NCI-H82 treated with DMSO at 0.1 percent for 48 hours (cell line): Measurements from ENCODE around the gene MARCHF10.
A peak's percentile ranks its signal among the peaks of the same experiment; 100 is the strongest.

Experiments
- DNase-seq: peaks from one replicate; lab custom pipeline; 2025; ENCODE audit not compliant: unreplicated experiment; lab: John Stamatoyannopoulos, UW

MARCHF10 gene

GRCh38 chr17:62681061-62681938 lies 126.8 kb downstream of the MARCHF10 start:
- DNase-seq: no peak

GRCh38 chr17:62680541-62681052 lies 127.5 kb downstream of the MARCHF10 start:
- no peak for DNase-seq

GRCh38 chr17:62679866-62680377 lies 128.2 kb downstream of the MARCHF10 start:
- no peak for DNase-seq

- DNase-seq: no peak
Observed at GRCh38 chr17:62678214-62678919, 129.7 kb downstream of the MARCHF10 start.

GRCh38 chr17:62676952-62677596 lies 131.0 kb downstream of the MARCHF10 start:
- no peak for DNase-seq

GRCh38 chr17:62676231-62676943 lies 131.7 kb downstream of the MARCHF10 start:
- DNase-seq: no peak

- DNase-seq: no peak
Observed at GRCh38 chr17:62675701-62676100, 132.4 kb downstream of the MARCHF10 start.

- DNase-seq: no peak
Observed at GRCh38 chr17:62675260-62675659, 132.9 kb downstream of the MARCHF10 start.

GRCh38 chr17:62674841-62675240 lies 133.3 kb downstream of the MARCHF10 start:
- no peak for DNase-seq

GRCh38 chr17:62674363-62674739 lies 133.8 kb downstream of the MARCHF10 start:
- DNase-seq: no peak

- no peak for DNase-seq
Observed at GRCh38 chr17:62673614-62674362, 134.3 kb downstream of the MARCHF10 start.

GRCh38 chr17:62672957-62673356 lies 135.2 kb downstream of the MARCHF10 start:
- no peak for DNase-seq

- DNase-seq: no peak
Observed at GRCh38 chr17:62671553-62671952, 136.6 kb downstream of the MARCHF10 start.

GRCh38 chr17:62670202-62670821 lies 137.8 kb downstream of the MARCHF10 start:
- peak; percentile 33 for DNase-seq

GRCh38 chr17:62668091-62668804 lies 139.9 kb downstream of the MARCHF10 start:
- DNase-seq: no peak

- DNase-seq: no peak
Observed at GRCh38 chr17:62666801-62667591, 141.1 kb downstream of the MARCHF10 start.

GRCh38 chr17:62666061-62666800 lies 141.9 kb downstream of the MARCHF10 start:
- no peak for DNase-seq
